GM19438 (cell line): ENCODE data around the gene FBXW12.
"Not testable (repeated sequence)": the region's sequence is repeated elsewhere in the genome, so short reads cannot be mapped to it uniquely, and the experiment has no call there.

ENCODE experiments used
- ATAC-seq: cut with Tn5 transposase; IDR thresholded peaks from one replicate; pipeline ENCODE4 v1.9.1; 2021; ENCODE audit warnings: low read depth; ENCODE audit not compliant: unreplicated experiment

FBXW12 gene, protein sequence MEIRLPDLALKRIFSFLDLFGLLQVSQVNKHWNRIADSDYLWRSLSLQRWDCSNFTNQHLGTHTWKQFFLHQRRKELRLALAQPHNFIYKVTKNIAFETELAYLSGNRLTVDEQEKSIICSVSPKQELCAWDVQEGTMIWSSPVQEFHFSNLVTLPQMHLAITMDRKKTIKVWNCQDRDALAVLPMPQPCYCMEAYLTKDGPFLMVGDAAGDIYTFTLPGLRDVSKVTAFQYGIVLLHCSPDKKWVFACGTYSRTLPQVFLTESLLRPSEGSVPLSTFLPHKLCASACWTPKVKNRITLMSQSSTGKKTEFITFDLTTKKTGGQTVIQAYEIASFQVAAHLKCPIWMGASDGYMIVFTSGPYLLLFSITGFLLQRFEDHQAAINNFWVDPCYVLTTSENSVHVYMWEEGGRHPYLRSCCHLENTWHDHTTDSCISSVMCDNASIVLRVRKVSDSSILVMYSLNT

DNA sequence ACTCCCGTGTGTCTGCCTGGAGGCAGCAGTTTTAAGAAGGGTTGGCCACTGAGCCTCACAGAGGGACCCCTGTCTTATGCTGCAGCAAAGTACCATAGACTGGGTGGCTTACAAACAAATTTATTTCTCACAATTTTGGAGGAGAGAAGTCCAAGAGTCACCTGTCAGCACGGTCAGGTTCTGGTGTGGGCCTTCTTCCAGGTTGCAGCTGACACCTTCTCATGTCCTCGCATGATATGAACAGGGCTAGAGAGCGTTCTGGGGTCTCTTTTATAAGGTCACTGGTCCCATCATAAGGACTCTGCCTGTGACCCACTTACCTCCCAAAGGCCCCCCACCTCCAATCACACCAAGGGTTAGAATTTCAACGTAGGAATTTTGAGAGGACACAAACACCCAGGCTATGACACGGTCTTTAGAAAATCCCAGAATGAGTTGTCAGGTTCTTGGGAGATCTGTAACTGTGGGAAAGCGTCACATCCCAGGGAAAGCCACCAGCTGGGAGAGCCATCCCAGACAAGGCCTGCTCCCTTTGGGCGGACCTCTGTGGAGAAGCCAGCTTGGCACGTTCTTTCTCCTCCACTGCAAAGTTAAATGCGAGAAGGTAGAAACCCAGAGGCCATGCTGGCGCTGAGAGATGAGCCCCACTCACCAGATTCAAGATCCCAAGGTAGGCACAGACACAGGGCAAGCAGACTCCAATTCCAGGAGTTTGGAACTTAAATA, at the start of gene FBXW12:
TSS of gene FBXW12 (plus strand) at position 569 of the 726 bp plus-strand sequence. CDS start 549 bp downstream, outside the sequence.
- no peak for ATAC-seq

DNA sequence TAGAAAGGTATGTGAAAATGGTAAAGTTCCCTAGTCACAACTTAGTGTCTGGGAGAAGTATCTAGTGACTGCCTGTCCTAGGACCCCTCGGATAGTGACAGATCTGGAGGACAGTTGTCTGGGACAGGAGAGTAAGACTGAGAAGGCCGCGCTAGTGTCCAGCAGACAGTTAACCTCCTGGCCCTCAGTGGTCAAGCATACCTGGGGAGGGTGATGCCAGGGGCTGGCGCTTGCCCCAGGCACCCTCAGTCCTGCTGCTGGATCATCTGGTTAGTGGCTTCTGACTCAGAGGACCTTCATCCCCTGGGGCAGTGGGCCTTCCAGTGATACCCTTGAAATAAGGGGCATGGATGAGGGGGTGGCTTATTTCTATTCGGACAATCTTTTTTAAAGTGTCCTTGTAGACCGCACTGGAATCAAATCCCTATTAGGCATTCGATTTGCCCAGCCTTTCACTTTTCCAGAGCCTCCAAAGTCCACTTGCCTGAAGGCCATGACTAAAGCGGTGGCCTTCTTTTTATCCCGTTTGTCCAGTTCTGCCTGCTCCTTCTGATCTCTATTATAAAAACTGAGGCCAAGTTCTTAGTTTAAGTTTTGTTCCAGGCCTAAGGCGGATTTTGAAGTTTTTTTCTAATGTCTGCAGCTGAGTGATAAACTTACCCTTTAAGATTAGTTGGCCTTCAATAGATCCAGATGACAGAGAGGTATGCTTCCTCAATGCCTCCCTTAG, 40.1 kb upstream of the FBXW12 start:
- ATAC-seq, result not testable (repeated sequence)

DNA sequence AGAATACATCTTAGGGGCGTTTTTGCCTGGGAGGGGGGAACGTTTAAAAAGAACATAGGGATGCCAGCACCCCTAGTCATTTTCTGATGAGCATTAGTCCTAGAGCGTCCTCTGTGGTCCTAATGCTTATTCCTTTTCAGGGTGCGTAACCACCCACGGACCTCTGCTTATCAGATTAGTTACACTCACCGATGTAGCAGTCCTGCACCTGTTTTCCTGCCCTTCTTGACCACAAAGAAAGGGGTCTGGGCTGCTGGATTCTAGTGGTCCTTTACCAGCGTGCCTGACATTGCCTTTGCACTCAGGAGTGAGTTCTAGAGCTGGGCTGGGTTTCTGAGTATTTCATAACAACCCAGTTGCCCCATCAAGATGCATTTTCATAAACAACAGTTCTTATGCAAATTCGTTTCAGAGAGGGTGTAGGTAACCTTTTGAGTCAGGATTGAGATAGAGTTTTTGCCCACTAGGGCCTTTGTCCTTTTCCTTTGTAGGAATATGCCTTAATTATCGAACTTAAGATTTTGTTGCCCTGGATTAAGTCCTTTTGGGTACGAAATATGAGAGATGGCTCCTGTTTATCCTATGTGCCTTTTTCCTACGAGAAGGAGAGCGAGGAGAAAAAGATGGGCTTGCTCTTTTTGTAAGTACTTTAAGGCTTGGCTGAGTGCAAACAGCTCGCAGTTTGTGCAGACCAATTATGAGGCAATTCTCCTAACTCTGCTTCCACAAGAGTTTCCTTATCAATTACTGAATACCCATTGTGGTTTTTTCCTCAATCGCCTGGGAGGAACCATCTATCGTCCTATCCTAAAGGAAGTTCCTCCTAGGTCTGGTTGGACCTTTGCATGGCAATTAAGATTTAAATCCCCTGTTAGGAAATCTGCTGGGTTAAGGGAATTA, 38.4 kb upstream of the FBXW12 start, which contains the start of gene SPINK8:
TSS of gene SPINK8 (minus strand) at position 316 of the 900 bp plus-strand sequence. CDS start 5,320 bp downstream, outside the sequence.
- ATAC-seq, result not testable (repeated sequence)

DNA sequence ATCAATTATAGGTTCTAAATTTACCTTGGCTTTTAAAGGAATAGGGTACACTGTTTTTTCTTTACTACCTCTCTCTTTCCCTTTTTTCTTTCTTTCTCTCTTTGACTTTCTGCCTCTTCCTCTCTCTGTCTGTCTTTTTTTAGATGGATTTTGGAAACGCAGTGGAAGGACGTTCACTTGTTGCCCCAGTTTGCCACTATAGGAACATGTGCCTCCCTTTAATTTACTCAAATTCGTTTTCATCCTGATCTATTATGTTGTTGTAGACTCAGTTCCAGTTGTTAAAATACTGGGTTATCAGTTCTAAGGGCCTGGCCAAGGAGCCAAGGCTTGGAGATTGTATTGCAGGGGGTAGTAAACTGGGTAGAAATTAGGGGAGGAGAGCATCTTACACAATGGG, 37.4 kb upstream of the FBXW12 start:
- ATAC-seq, result no peak

DNA sequence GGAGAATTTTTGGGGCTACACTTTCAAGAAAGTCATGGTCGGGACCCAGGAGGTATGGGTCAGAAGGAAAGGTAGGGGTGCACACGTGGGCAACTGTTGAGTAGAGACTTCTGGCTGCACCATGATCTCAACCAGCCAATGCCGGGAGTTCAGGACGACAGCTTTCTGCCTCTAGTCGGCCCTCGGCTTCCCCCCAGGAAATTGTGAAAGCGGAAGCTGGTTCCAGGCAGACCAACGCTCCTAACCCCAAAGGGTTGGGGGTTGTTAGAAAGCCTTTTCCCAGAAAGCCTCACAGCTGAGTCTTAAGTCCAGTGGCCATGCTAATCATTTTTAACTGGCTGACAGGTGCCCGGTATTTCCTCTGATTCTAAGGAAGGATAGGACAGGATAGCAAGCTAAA, 36.7 kb upstream of the FBXW12 start:
- ATAC-seq, result not testable (repeated sequence)

DNA sequence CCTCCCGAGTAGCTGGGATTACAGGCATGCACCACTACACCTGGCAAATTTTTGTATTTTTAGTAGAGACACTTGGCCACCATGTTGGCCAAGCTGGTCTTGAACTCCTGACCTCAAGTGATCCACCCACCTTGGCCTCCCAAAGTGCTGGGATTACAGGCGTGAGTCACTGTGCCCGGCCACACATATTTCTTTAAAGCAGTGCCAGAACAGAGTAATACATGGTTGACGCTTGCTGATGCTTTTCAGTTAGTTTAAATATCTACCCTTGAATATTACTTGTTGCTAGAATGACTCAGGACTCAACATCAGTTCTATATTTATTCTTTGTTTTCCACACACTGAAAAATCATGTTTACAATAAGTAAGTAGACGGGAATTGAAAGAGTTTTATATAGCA, 34.5 kb upstream of the FBXW12 start:
- not testable (repeated sequence) for ATAC-seq

DNA sequence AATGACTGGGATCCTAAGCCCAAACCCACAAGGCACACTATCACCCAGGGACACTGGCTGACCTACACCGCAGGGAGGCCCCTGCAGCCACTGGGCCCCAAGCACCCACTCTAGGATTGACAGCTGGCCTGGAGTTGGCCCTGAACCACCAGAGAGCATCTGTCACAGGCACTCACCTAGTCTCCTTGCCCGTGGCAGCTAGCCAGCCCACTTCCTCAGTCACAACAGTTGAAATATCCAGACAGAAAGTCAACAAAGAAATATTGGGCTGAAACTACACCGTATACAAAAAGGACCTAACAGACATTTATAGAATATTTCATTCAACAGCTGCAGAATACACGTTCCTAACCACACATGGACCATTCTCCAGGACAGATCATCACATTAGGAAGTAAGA, 33.4 kb upstream of the FBXW12 start:
- no peak for ATAC-seq

DNA sequence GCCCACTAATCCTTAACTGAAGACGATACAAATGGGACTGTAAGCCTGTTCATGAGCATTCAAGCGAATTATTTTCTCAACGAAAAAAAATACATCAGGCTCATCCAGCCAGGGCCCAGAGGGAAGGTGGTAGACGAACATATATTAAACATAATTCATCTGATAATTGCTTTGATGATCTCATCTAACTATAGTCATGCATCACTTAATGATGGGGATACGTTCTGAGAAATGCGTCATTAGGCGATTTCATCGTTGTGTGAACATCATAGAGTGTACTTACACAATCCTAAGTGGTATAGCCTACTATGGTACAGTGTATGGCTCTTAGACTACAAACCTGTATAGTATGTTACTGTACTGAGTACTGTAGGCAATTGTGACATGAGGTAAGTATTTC, 28.6 kb upstream of the FBXW12 start:
- ATAC-seq, result no peak

DNA sequence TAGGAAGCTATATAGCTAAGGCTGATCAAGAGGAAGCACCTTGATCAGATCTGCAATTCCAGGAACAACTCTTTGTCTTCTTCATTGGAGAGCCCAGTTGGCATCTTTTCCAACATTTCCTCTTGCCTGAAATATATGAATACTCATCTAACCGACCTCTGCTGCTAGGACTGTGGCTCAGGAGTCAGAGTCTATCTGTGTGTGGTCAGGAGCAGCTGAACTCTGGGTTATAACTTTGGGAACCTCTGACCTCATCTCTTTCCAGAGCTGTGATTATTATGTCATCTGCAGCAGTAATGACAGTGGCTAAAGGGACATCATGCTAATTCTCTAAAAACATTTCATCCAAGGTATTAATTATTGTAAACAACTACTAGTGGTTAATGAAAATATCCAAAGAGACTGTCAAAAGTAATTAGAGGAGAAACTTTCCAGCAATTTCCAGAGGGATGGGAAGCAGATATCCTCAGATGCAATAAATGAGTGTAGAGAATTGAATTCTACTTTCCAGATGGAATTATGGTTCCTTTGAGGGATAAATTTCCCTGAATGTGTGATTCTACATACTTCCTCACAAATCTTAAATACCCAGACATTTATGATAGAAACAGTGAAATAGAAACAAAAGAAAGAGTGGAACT, 27.0 kb upstream of the FBXW12 start:
- ATAC-seq, result no peak

DNA sequence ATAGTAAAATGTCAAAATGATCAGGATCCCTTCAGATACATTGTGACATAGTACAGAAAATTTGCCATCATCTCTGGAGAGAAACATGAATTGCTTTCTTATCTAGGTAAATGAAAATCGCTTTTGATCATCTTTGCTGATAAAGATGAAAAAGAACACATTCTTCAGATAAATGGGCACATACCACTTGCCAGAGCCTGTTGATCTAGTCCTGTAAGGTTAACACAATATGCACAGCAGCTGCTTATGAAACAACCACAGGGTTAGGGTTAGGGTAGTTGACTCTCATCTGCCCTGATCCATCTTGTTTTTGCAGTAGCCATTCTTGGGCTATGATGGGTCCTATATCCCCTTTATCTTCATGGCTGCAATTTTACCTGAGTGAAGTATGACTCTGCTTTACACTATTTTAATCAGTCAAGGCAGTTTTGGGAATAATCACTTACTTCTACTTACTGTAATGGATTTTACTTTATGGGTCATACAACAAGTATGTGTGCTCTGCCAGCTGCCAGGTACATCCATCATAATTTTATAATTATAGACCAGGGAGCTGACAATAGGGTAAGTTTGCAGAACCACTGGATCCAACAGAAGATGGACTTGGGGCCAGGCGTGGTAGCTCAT, 26.0 kb upstream of the FBXW12 start:
- no peak for ATAC-seq

DNA sequence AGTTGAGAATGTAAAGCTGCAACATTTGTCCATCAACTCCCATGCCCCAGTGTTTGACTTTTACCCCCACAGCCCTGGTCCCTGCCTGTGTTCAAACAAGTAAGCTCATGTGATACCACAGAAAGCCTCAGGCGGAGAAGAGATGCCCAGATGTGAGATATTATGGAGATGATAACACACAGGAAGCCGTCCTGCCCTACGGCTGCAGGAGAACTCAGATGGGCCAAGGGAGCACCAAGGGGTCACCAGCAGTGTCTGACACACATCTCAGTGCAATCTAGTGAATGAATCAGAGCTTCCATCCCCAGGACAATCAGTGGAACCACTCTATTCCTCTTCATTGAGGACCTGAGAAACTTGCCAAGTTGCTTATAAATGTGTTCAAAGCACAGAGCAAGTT, 24.5 kb upstream of the FBXW12 start:
- ATAC-seq, result no peak

DNA sequence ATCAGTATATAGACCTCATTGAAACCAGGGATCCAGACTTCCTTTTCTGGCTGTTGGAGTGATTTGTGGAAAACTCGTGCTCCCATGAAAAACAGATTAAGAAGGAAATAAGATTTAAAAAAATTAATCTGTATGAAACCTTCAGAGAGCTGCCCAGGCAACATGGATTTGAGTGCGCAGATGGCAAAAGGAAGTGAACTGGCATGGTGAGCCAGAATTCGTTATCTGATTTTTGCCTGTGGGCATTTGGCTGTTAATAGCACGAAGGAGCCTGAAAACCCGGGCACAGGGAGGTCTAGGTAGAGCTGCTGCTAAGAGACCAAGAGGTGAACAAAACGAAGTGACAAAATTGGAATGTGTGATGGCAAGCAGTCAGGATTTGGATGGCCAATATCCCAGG, 19.5 kb upstream of the FBXW12 start:
- ATAC-seq, result no peak

DNA sequence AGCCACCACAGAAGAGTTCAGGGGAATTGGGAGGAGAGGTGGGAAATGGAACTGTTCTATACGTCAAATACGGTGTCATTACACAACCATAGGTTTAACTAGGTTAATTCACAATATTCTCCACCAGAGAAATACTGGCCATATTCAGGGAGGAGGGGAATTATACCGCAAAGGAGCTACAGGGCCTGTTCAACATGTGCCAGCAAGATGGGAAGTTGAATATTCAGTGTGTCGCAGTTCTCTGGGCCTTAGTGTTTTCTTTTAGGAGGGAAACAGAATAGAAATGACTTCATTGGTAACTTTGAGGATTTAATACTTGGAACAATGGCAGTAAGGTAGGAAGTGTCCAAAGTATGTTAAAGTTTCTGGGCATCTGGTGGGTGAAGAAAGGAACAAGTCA, 18.0 kb upstream of the FBXW12 start:
- no peak for ATAC-seq

DNA sequence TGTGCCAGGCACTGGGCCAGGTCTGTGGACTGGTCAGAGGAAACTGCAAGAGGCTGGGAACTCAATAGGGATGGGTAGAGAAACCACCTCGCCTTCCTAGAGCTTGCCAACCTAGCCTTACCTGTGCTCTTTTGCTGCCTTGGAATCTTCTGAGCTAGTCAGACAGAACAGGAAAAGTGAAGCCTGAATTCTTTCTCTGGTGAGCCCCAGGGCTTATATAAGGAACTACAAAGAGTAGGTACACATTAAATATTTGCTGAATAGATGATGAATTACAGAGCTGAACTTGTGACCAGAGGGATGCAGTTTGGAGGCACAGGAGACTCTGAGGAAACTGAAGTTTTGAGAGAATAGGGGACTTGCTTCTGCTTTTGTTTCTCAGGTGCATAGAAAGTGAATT, 15.6 kb upstream of the FBXW12 start:
- ATAC-seq, result no peak

DNA sequence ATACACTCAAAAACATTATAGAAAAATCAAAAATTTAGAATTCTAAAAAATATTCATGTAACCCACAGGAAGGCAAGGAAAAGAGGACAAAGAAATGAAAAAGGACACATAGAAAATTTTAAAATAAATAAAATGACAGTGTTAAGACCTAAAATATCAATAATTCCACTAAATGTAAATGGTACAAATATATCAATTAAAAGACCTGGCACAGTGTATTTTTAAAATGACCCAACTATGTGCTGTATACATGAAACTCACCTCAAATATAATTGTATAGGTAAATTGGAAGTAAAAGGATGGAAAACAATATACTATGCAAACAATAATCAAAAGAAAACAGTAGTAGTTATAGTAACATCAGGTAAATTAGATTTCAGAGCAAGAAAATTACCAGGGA, 10.1 kb upstream of the FBXW12 start:
- no peak for ATAC-seq

DNA sequence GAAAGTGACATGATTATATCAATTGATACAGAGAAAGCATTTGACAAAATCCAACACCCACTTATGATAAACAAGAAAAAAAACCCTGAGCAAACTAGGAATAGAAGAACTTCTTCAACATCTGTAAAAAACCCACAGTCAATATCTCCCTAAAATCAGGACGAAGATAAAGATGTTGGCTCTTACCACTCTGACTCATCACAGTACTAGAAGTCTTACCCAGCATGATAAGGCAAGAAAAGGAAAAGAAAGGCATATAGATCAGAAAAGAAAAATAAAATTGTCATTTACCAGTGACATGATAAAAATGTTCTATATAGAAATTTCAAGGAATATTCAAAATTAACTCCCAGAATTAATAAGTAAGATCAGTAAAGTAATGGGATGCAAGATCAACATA, 7.2 kb upstream of the FBXW12 start:
- ATAC-seq, result no peak

DNA sequence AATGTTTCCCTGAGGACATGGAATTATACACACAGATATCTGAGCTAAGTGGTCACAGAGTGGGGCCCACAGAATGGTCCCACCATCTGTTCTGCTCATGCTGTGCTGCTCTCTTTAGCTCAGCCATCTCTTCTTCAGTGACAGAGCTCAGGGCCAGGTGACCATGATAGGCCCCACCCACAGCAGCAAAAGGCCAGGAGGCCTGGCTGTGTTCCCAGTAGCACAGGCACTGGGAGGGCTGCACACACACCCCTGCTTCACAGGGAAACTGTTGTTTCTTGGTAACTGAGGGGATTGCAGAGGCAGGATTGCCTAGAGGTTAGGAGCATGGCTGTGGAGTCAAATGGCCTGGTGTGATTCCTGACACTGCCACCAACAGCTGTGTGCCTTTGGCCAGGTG, 4.8 kb upstream of the FBXW12 start:
- no peak for ATAC-seq

DNA sequence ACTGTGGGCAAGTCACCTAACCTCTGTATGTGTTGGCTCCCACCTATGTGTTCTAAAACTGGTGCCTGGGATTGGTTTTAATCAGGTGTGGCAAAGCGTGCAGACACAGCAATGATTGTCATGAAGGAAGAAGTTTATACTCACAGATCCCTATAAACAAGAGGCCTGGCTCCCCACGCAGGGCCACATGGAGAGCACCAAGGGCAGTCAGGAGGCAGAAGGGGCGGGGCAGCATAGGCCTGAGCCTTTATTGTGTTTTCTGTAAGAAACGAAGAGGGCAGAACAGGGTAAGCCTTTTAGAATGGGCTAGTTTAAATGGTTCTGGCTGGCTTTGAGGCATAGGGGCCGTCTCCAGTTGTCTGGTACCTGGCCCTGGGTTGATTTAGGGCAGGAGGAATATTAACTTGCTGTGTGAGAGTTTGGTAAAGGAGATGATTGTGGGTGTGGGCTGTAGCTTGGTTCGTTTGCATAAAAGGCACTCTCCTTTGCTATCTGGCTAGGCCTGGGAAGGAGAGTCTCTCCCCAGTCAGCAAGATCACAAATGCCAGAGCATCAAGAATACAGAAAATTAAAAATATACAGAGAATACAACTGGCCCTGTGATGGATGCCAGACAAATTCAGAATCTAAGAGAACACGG, 2.2 kb upstream of the FBXW12 start:
- ATAC-seq, result no peak

DNA sequence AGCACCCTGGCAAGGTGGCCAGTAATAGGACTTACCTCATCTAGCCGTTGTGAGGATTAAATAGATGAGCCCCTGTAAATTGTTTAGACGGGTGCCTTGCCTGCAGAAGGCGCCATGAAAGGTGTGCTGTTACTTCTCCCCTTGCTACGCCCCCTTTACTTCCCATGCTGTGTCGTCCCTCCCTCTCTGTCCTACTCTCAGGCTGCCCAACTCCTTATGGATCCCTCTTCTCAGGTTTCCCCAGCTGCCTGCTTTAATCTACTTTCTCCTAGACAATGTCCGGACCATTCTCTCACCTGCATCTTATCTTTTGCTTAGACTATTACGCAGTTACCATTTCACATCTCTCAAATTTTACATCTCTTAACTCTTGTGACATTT, 1.7 kb upstream of the FBXW12 start:
- no peak for ATAC-seq
